ENCODE data around the gene COL7A1. TPM values are rescaled to one million over a fixed set of nuclear protein-coding genes. Genes with fewer than 3 reads are reported as not detected.

Gene COL7A1
- total RNA-seq, 2 experiments from 2014 or later, result 0.40 to 1.4 TPM

GRCh38 chr3:48609088-48610005 is 14.2 kb upstream of the COL7A1 start, which contains the start of gene UQCRC1:
UQCRC1 (minus strand) TSS chr3:48609646; CDS start chr3:48609620, 26 bp downstream.
- peaks cover 31% of the 10 kb centered on the region for H3K4me1 Mint-ChIP-seq
- H3K4me3 Mint-ChIP-seq, result peak within 1 kb of the TSS; percentile 99
- peaks cover 29% of the 10 kb centered on the region for H3K36me3 Mint-ChIP-seq (ENCODE audit: low read depth)
- peak; percentile 94 for DNase-seq
- CTCF ChIA-PET, result interaction anchor here (0.6 to 4.8 kb wide), 9 partner anchors 8 to 208 kb away, joined by 3 to 27 read pairs (median 4); partner anchors contain the start of genes CELSR3, SLC26A6 and TMEM89
- H3K9me3 Mint-ChIP-seq, result no peaks in the 10 kb centered on the region
- peak within 1 kb of the TSS; percentile 95 for H3K27ac Mint-ChIP-seq
- POLR2A ChIA-PET, result interaction anchor here (0.8 to 1.5 kb wide), 4 partner anchors 10 to 363 kb away, joined by 3 to 9 read pairs (median 3); partner anchors contain the start of gene SLC26A6
- H3K27me3 Mint-ChIP-seq, result no peaks in the 10 kb centered on the region

GRCh38 chr3:48607519-48607918 is 12.4 kb upstream of the COL7A1 start:
- no peak overlapping the region for H3K27ac Mint-ChIP-seq
- H3K27me3 Mint-ChIP-seq, result no peaks in the 10 kb centered on the region
- H3K36me3 Mint-ChIP-seq (ENCODE audit: low read depth), result peaks cover 44% of the 10 kb centered on the region
- ChIA-PET POLR2A (no interaction called here), CTCF (no interaction called here)
- peaks cover 20% of the 10 kb centered on the region for H3K4me1 Mint-ChIP-seq
- no peak overlapping the region for H3K4me3 Mint-ChIP-seq
- H3K9me3 Mint-ChIP-seq, result no peaks in the 10 kb centered on the region
- DNase-seq, result no peak

- DNase-seq, result no peak
- H3K27me3 Mint-ChIP-seq, result no peaks in the 10 kb centered on the region
- ChIA-PET CTCF (no interaction called here), POLR2A (interaction anchor here (1.4 kb wide), 1 partner anchor 11 kb away, joined by 5 read pairs; no protein-coding TSS in a partner anchor)
- no peak overlapping the region for H3K4me3 Mint-ChIP-seq
- no peak overlapping the region for H3K27ac Mint-ChIP-seq
- H3K4me1 Mint-ChIP-seq, result no peaks in the 10 kb centered on the region
- no peaks in the 10 kb centered on the region for H3K9me3 Mint-ChIP-seq
- H3K36me3 Mint-ChIP-seq (ENCODE audit: low read depth), result peaks cover 66% of the 10 kb centered on the region
Observed at GRCh38 chr3:48601622-48601994, 6.5 kb upstream of the COL7A1 start.

GRCh38 chr3:48600711-48601621 is 5.8 kb upstream of the COL7A1 start:
- no peaks in the 10 kb centered on the region for H3K9me3 Mint-ChIP-seq
- ChIA-PET CTCF (no interaction called here), POLR2A (interaction anchor here (1.4 kb wide), 1 partner anchor 12 kb away, joined by 5 read pairs; no protein-coding TSS in a partner anchor)
- peaks cover 3% of the 10 kb centered on the region for H3K27me3 Mint-ChIP-seq
- H3K4me1 Mint-ChIP-seq, result peaks cover 2% of the 10 kb centered on the region
- DNase-seq, result no peak
- peaks cover 65% of the 10 kb centered on the region for H3K36me3 Mint-ChIP-seq (ENCODE audit: low read depth)
- no peak overlapping the region for H3K4me3 Mint-ChIP-seq
- no peak overlapping the region for H3K27ac Mint-ChIP-seq

- Mint-ChIP-seq H3K4me1 (peaks cover 2% of the 10 kb centered on the region), H3K27me3 (peaks cover 8% of the 10 kb centered on the region), H3K36me3 (ENCODE audit: low read depth) (peaks cover 54% of the 10 kb centered on the region), H3K4me3 (no peak overlapping the region), H3K27ac (no peak overlapping the region), H3K9me3 (no peaks in the 10 kb centered on the region)
- CTCF ChIA-PET, result no interaction called here
- POLR2A ChIA-PET, result no interaction called here
- no peak for DNase-seq
Observed at GRCh38 chr3:48599509-48600285, 4.6 kb upstream of the COL7A1 start.

- Mint-ChIP-seq H3K27ac (no peak overlapping the region), H3K36me3 (ENCODE audit: low read depth) (peaks cover 48% of the 10 kb centered on the region), H3K27me3 (peaks cover 13% of the 10 kb centered on the region), H3K4me3 (no peak overlapping the region), H3K9me3 (no peaks in the 10 kb centered on the region), H3K4me1 (peaks cover 7% of the 10 kb centered on the region)
- CTCF ChIA-PET, result no interaction called here
- POLR2A ChIA-PET, result no interaction called here
- no peak for DNase-seq
Observed at GRCh38 chr3:48599077-48599501, 4.0 kb upstream of the COL7A1 start.

GRCh38 chr3:48598323-48599076 is 3.4 kb upstream of the COL7A1 start:
- no peak for DNase-seq
- ChIA-PET POLR2A (no interaction called here), CTCF (interaction anchor here (1.0 kb wide), 1 partner anchor 58 kb away, joined by 3 read pairs; no protein-coding TSS in a partner anchor)

GRCh38 chr3:48597408-48597800 is 2.3 kb upstream of the COL7A1 start:
- H3K36me3 Mint-ChIP-seq (ENCODE audit: low read depth), result peaks cover 34% of the 10 kb centered on the region
- H3K27me3 Mint-ChIP-seq, result peaks cover 19% of the 10 kb centered on the region
- no peak overlapping the region for H3K4me3 Mint-ChIP-seq
- ChIA-PET CTCF (interaction anchor here (1.0 kb wide), 1 partner anchor 59 kb away, joined by 3 read pairs; no protein-coding TSS in a partner anchor), POLR2A (no interaction called here)
- DNase-seq, result no peak
- H3K4me1 Mint-ChIP-seq, result peaks cover 7% of the 10 kb centered on the region
- H3K9me3 Mint-ChIP-seq, result no peaks in the 10 kb centered on the region
- H3K27ac Mint-ChIP-seq, result no peak overlapping the region

More at GRCh38 chr3:48598323-48599076, 3.4 kb upstream of the COL7A1 start:
- no peak overlapping the region for H3K4me3 Mint-ChIP-seq
- H3K27me3 Mint-ChIP-seq, result peaks cover 16% of the 10 kb centered on the region
- H3K27ac Mint-ChIP-seq, result no peak overlapping the region
- peaks cover 7% of the 10 kb centered on the region for H3K4me1 Mint-ChIP-seq
- no peaks in the 10 kb centered on the region for H3K9me3 Mint-ChIP-seq
- peaks cover 44% of the 10 kb centered on the region for H3K36me3 Mint-ChIP-seq (ENCODE audit: low read depth)

GRCh38 chr3:48596676-48597407 is 1.7 kb upstream of the COL7A1 start:
- H3K27ac Mint-ChIP-seq, result no peak overlapping the region
- H3K4me3 Mint-ChIP-seq, result no peak overlapping the region
- peaks cover 19% of the 10 kb centered on the region for H3K27me3 Mint-ChIP-seq
- no peaks in the 10 kb centered on the region for H3K9me3 Mint-ChIP-seq
- peaks cover 7% of the 10 kb centered on the region for H3K4me1 Mint-ChIP-seq
- DNase-seq, result no peak
- ChIA-PET POLR2A (no interaction called here), CTCF (no interaction called here)
- H3K36me3 Mint-ChIP-seq (ENCODE audit: low read depth), result peaks cover 29% of the 10 kb centered on the region

GRCh38 chr3:48596157-48596556 is 1.0 kb upstream of the COL7A1 start:
- peaks cover 20% of the 10 kb centered on the region for H3K27me3 Mint-ChIP-seq
- H3K9me3 Mint-ChIP-seq, result no peaks in the 10 kb centered on the region
- ChIA-PET POLR2A (no interaction called here), CTCF (no interaction called here)
- no peak overlapping the region for H3K27ac Mint-ChIP-seq
- no peak for DNase-seq
- no peak overlapping the region for H3K4me3 Mint-ChIP-seq
- peaks cover 7% of the 10 kb centered on the region for H3K4me1 Mint-ChIP-seq
- peaks cover 24% of the 10 kb centered on the region for H3K36me3 Mint-ChIP-seq (ENCODE audit: low read depth)

GRCh38 chr3:48595526-48596121 is 495 bp upstream of the COL7A1 start:
- H3K36me3 Mint-ChIP-seq (ENCODE audit: low read depth), result peaks cover 19% of the 10 kb centered on the region

More at GRCh38 chr3:48595526-48596121, 495 bp upstream of the COL7A1 start:
- H3K27ac Mint-ChIP-seq, result no peak overlapping the region
- H3K4me1 Mint-ChIP-seq, result peaks cover 7% of the 10 kb centered on the region
- H3K4me3 Mint-ChIP-seq, result no peak overlapping the region
- H3K9me3 Mint-ChIP-seq, result no peaks in the 10 kb centered on the region
- ChIA-PET CTCF (no interaction called here), POLR2A (no interaction called here)
- no peak for DNase-seq
- H3K27me3 Mint-ChIP-seq, result peaks cover 24% of the 10 kb centered on the region
